ENCODE measurements around the gene SMIM14.

GRCh38 chr4:39562792-39563191 lies 75.9 kb downstream of the SMIM14 start:
- no peak for TF ChIP-seq CTCF (IDR thresholded peaks at IDR 0.05)
- no peak for TF ChIP-seq POLR2A (IDR thresholded peaks at IDR 0.05)
